ENCODE results near the gene THADA.

Gene THADA

DNA sequence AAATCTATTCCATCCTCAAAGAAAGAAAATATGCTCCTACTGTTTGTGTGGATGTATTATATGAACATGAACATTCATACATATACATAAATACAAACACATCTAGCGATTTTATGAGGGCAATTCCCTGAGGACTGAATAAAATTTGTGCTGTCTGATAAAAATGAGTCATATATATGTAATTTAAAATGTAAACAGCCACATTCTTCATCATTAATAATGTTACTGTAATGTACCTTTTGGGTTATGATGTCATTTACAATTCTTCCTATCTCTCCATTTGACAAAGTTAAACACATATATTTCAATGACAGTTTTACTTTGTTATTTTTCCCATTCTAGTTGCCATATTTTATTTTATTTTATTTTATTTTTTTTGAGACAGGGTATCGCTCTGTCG is 278.2 kb downstream of the THADA start:
- CTCF ChIA-PET, result interaction anchor here (1.2 to 7.5 kb wide), 3 partner anchors 11 to 17 kb away, joined by 3 to 43 read pairs (median 6); no protein-coding TSS in a partner anchor
- TF ChIP-seq, protein P1, sequence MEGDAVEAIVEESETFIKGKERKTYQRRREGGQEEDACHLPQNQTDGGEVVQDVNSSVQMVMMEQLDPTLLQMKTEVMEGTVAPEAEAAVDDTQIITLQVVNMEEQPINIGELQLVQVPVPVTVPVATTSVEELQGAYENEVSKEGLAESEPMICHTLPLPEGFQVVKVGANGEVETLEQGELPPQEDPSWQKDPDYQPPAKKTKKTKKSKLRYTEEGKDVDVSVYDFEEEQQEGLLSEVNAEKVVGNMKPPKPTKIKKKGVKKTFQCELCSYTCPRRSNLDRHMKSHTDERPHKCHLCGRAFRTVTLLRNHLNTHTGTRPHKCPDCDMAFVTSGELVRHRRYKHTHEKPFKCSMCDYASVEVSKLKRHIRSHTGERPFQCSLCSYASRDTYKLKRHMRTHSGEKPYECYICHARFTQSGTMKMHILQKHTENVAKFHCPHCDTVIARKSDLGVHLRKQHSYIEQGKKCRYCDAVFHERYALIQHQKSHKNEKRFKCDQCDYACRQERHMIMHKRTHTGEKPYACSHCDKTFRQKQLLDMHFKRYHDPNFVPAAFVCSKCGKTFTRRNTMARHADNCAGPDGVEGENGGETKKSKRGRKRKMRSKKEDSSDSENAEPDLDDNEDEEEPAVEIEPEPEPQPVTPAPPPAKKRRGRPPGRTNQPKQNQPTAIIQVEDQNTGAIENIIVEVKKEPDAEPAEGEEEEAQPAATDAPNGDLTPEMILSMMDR (IDR thresholded peaks at IDR 0.05; ENCODE audit: control extremely low read depth, extremely low read depth, low read depth, missing control alignments), result no peak
- DNase-seq (ENCODE audit: extremely low spot score), result no peak
- POLR2A ChIA-PET, result no interaction called here

DNA sequence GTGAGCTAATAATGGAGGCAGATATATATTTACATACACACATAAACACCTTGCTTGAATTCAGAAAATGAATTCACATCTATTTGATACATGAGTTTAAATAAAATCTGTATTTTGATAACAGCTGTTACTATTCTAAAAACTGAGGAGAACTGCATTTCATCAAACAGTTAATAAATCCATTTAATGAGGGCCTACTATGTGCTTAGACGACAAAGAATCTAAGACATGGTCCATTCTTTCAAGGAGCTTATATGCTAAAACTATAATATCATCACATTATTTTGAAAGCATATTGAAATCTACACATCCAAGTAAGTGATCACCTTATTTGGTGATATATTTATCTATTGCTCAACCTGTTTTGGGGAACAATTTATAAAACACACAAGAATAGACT is 278.6 kb downstream of the THADA start:
- ChIA-PET POLR2A (no interaction called here), CTCF (interaction anchor here (1.2 to 7.5 kb wide), 4 partner anchors 10 to 16 kb away, joined by 3 to 43 read pairs (median 4); no protein-coding TSS in a partner anchor)
- DNase-seq (ENCODE audit: extremely low spot score), result no peak
- TF ChIP-seq, protein P1 (IDR thresholded peaks at IDR 0.05; ENCODE audit: control extremely low read depth, extremely low read depth, low read depth, missing control alignments), result no peak

DNA sequence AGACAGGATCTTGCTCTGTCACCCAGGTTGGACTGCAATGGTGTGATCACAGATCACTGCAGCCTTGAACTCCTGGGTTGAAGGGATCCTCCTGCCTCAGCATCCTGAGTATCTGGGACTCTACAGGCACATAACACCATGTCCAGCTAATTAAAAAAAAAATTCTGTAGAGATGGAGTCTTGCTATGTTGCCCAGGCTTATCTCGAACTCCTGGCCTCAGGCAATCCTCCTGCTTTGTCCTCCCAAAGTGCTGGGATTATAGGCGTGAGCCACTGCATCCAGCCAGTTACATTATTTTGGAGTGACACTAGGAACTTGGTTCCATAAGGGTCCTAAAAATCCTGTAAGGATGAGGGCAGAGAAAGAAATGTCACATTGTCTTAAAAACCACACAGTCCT is 280.4 kb downstream of the THADA start:
- no peak for DNase-seq (ENCODE audit: extremely low spot score)
- TF ChIP-seq, protein P1 (IDR thresholded peaks at IDR 0.05; ENCODE audit: control extremely low read depth, extremely low read depth, low read depth, missing control alignments), result no peak
- CTCF ChIA-PET, result interaction anchor here (7.5 kb wide), 1 partner anchor 13 kb away, joined by 43 read pairs; no protein-coding TSS in a partner anchor
- POLR2A ChIA-PET, result no interaction called here

DNA sequence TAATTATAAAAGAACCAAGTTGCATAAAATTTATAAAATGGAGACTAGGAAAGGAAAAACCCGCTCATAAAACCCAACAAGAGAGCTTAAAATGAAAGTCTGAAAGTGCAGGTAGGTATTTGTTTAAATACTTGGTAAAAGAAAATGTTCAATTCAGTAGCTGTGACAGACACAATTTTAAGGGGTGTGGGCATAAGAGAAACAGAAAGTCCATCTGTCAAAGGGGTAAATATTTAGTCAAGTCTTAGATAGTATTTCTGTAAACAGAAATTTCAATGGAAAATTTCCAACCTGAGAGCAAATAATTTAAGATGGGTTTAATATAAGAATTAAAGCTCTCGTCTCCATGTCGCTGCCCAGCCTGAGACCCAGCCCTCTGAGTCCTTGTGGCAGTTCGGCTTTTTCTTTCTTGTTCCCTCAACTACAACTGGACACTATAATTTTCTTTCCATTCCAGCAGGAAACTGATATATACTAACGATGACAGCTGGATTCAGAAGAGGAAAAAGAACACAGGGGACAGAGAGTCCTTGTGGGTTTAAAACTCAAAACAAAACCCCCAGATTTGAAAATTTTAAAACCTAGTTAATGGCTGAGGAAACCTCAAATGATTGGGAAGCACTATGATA is 281.4 kb downstream of the THADA start:
- ChIA-PET POLR2A (no interaction called here), CTCF (interaction anchor here (1.5 to 7.5 kb wide), 2 partner anchors 14 to 86 kb away, joined by 5 to 43 read pairs; no protein-coding TSS in a partner anchor)
- DNase-seq (ENCODE audit: extremely low spot score), result no peak
- TF ChIP-seq, protein P1 (IDR thresholded peaks at IDR 0.05; ENCODE audit: control extremely low read depth, extremely low read depth, low read depth, missing control alignments), result no peak

DNA sequence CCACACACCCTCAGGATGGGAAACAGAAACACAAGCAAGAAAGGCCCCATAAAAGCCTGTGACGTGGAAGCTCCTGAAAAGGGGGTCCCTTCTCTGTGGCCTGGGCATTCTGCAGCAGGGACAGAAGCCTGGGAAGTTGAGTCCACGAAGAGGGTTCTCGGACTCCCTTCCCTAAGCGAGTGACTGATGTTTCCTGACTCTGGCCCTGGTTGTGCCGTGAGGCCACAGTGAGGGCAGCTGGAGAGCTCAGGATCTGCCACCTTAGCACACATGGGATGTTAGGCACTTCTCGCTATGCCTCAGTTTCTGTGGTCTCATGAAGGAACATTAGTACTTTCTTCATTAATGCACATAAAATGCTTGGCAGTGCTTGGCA is 282.2 kb downstream of the THADA start:
- ChIA-PET POLR2A (no interaction called here), CTCF (interaction anchor here (1.4 to 7.5 kb wide), 4 partner anchors 13 to 85 kb away, joined by 4 to 43 read pairs (median 6); no protein-coding TSS in a partner anchor)
- no peak for DNase-seq (ENCODE audit: extremely low spot score)
- TF ChIP-seq, protein P1 (IDR thresholded peaks at IDR 0.05; ENCODE audit: control extremely low read depth, extremely low read depth, low read depth, missing control alignments), result no peak

DNA sequence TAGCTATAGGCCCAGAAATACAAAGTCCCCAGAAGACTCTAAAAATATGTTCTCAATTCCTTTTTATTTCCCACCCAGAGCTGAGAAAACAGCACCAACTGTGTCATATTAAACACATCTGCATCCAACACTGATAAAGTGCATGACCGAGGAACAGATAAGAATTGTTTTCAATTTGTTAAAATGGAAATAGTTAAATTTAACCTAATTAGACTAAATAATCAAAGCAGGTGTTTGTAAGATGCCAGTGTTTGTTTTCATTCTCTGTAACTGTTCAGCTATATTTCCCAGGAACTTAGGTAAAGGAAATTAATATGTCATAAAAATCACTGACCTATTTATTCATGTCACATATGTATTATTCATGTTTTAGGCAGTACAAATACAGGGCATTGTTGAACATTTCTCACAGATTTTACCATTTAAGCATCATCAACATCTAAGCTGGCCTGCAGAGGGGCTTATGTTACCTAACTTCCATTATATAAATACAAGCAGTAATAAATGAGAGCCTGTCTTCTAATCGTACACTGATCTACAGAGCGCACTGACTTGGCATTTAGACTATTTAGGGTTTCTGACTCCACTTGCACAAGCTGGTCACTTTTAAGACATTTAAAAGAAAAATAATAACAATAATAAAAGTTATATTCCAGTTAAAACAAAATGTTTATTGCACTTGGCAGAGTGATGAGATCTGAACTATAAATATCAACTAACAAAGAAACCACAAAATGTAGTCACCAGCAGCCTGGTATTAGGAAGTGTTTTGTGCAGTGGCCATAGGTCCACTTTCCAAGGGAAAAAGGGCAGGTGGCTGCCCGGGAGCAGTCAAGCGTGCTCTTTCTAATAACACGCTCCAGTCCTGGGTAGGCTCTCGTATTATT is 282.8 kb downstream of the THADA start:
- TF ChIP-seq, protein P1 (IDR thresholded peaks at IDR 0.05; ENCODE audit: control extremely low read depth, extremely low read depth, low read depth, missing control alignments), result no peak
- DNase-seq (ENCODE audit: extremely low spot score), result no peak
- CTCF ChIA-PET, result interaction anchor here (0.8 to 1.8 kb wide), 7 partner anchors 14 to 264 kb away, joined by 3 to 8 read pairs (median 4); no protein-coding TSS in a partner anchor
- POLR2A ChIA-PET, result interaction anchor here (0.6 kb wide), 1 partner anchor 73 kb away, joined by 5 read pairs; no protein-coding TSS in a partner anchor
